Mesenchymal stem cell (in vitro differentiated cells and primary cell): ENCODE measurements around the gene LPAR3.

Experiments used
- DNase-seq: peaks from one replicate; pipeline ENCODE4 v3.0.0-alpha.2; 2013
- H2AFZ ChIP-seq: one replicate; pipeline ENCODE4 v1.6.1; 2013; ENCODE audit warnings: low read depth, mild to moderate bottlenecking, control low read depth, inconsistent platforms, low read length, moderate library complexity
- H2AK5ac ChIP-seq: 2 replicates; pipeline ENCODE4 v1.6.1; 2013; ENCODE audit warnings: low read length, moderate library complexity, mild to moderate bottlenecking, inconsistent platforms; ENCODE audit not compliant: severe bottlenecking
- H2BK120ac ChIP-seq: one replicate; pipeline ENCODE4 v1.6.1; 2013; ENCODE audit warnings: low read depth, mild to moderate bottlenecking, inconsistent platforms, low read length, moderate library complexity
- H2BK12ac ChIP-seq, 2 experiments: one replicate each; pipeline ENCODE4 v1.6.1; 2013; ENCODE audit warnings: inconsistent platforms in 2 of 2, low read length in 2 of 2, mild to moderate bottlenecking in 2 of 2, moderate library complexity in 2 of 2, control low read depth in 1 of 2
- H2BK15ac ChIP-seq: one replicate; pipeline ENCODE4 v1.6.1; 2013; ENCODE audit warnings: mild to moderate bottlenecking, low read depth, inconsistent platforms; ENCODE audit not compliant: poor library complexity, severe bottlenecking
- H2BK5ac ChIP-seq: 2 replicates; pipeline ENCODE4 v1.6.1; 2013; ENCODE audit warnings: low read depth, mild to moderate bottlenecking, low read length, control low read depth, inconsistent platforms; ENCODE audit not compliant: poor library complexity, severe bottlenecking
- H3K14ac ChIP-seq, 2 experiments: one replicate each; pipeline ENCODE4 v1.6.1; 2013; ENCODE audit warnings: inconsistent platforms in 2 of 2, low read length in 2 of 2, control low read depth in 1 of 2, mild to moderate bottlenecking in 1 of 2, moderate library complexity in 1 of 2
- H3K18ac ChIP-seq, 2 experiments: one replicate each; pipeline ENCODE4 v1.6.1; 2013; ENCODE audit warnings: inconsistent platforms in 2 of 2, low read length in 2 of 2, control low read depth in 1 of 2, low read depth in 1 of 2, mild to moderate bottlenecking in 1 of 2
- H3K23ac ChIP-seq, 2 experiments: one replicate each; pipeline ENCODE4 v1.6.1; 2013; ENCODE audit warnings: inconsistent platforms in 2 of 2, low read length in 2 of 2, mild to moderate bottlenecking in 2 of 2, moderate library complexity in 2 of 2, control low read depth in 1 of 2
- H3K27ac ChIP-seq: 2 replicates; pipeline ENCODE4 v1.5.1; 2013; ENCODE audit warnings: mild to moderate bottlenecking, moderate library complexity, low read length, control low read depth, inconsistent platforms; ENCODE audit not compliant: poor library complexity, severe bottlenecking
- H3K27me3 ChIP-seq, 2 experiments: 2 replicates each; pipeline versions ENCODE4 v1.6.1 to v1.7.0; 2013; ENCODE audit warnings: low read length in 2 of 2, mild to moderate bottlenecking in 2 of 2, moderate library complexity in 2 of 2, control low read depth in 1 of 2, inconsistent platforms in 1 of 2; ENCODE audit not compliant: control insufficient read depth in 1 of 2, insufficient read depth in 1 of 2
- H3K36me3 ChIP-seq, 2 experiments: 2 replicates each; pipeline versions ENCODE4 v1.6.1 to v1.7.0; 2013; ENCODE audit warnings: low read length in 2 of 2, control low read depth in 1 of 2, inconsistent platforms in 1 of 2, low read depth in 1 of 2, mild to moderate bottlenecking in 1 of 2; ENCODE audit not compliant: insufficient read depth in 2 of 2, control insufficient read depth in 1 of 2
- H3K4ac ChIP-seq, 2 experiments: one replicate each; pipeline ENCODE4 v1.6.1; 2013; ENCODE audit warnings: inconsistent platforms in 2 of 2, low read length in 2 of 2, mild to moderate bottlenecking in 2 of 2, moderate library complexity in 2 of 2, control low read depth in 1 of 2, low read depth in 1 of 2
- H3K4me1 ChIP-seq: 2 replicates; pipeline ENCODE4 v1.6.1; 2013; ENCODE audit warnings: low read depth, low read length, control low read depth; ENCODE audit not compliant: control insufficient read depth, insufficient read depth
- H3K4me2 ChIP-seq: 2 replicates; pipeline ENCODE4 v1.6.1; 2013; ENCODE audit warnings: low read length, mild to moderate bottlenecking, inconsistent platforms; ENCODE audit not compliant: poor library complexity, severe bottlenecking
- H3K4me3 ChIP-seq, 2 experiments: 2 replicates each; pipeline versions ENCODE4 v1.5.1 to v1.7.0; 2013; ENCODE audit warnings: low read length in 2 of 2, mild to moderate bottlenecking in 2 of 2, control low read depth in 1 of 2, low read depth in 1 of 2; ENCODE audit not compliant: insufficient read depth in 1 of 2
- H3K79me1 ChIP-seq: replicated peaks from 2 replicates; pipeline ENCODE4 v1.6.1; 2013; ENCODE audit warnings: mild to moderate bottlenecking, control low read depth, low read length, inconsistent platforms; ENCODE audit not compliant: poor library complexity, severe bottlenecking
- H3K9ac ChIP-seq: 2 replicates; pipeline ENCODE4 v1.7.0; 2013; ENCODE audit warnings: mild to moderate bottlenecking, low read length, moderate library complexity
- H3K9me3 ChIP-seq: 2 replicates; pipeline ENCODE4 v1.7.0; 2013; ENCODE audit warnings: mild to moderate bottlenecking, low read length; ENCODE audit not compliant: control insufficient read depth
- H4K8ac ChIP-seq: one replicate; pipeline ENCODE4 v1.6.1; 2013; ENCODE audit warnings: inconsistent platforms, mild to moderate bottlenecking, low read length, moderate library complexity
- H4K91ac ChIP-seq: one replicate; pipeline ENCODE4 v1.6.1; 2013; ENCODE audit warnings: mild to moderate bottlenecking, low read length, inconsistent platforms
- WGBS: methylation state at CpG from one replicate; pipeline ENCODE4 v1.1.7; 2013; ENCODE audit warnings: mixed read lengths; 5-methylcytosine and 5-hydroxymethylcytosine counted together

The LPAR3 gene

DNA sequence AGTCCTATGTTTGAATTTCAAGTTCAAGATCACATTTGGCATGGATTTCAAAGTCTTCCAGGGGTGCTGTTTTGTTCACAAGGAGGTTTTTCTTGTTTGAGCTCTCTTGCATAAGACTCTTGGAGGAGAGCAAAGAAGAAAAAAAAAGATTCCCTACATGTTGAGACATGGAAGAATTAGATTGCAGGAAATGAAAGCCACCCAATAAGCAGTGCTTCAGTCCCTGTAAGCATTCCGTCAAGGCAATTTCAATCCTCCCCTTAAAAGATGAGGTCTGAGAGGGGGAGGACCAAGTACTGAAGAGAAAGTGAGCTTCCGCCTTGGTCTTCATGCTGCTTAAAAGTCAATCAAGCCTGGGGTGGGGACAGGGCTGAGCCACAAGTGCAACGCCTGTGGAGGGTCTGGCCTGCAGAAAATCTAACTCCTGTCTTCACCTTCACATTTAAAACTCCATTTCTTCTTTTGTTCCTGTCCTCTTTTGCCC lies 50.2 kb downstream of the LPAR3 start:
- Histone ChIP-seq H2BK15ac (no peak overlapping the region), H3K4me3 (no peak overlapping the region), H3K18ac (no peak overlapping the region), H2BK12ac (no peak overlapping the region), H4K91ac (no peak overlapping the region), H3K23ac (no peak overlapping the region), H3K9me3 (no peaks in the 10 kb centered on the region), H4K8ac (no peak overlapping the region), H3K4ac (no peak overlapping the region), H3K4me1 (peaks cover 7% of the 10 kb centered on the region), H2AK5ac (no peak overlapping the region), H2BK120ac (no peak overlapping the region), H3K79me1 (no peaks in the 10 kb centered on the region), H3K4me2 (no peak overlapping the region), H2AFZ (no peak overlapping the region), H3K36me3 (no peaks in the 10 kb centered on the region), H3K9ac (no peak overlapping the region), H3K27me3 (peaks cover 6 to 19% of the 10 kb centered on the region in 2 experiments), H2BK5ac (no peak overlapping the region), H3K27ac (no peak overlapping the region), H3K14ac (no peak overlapping the region)
- WGBS, result 91% methylated on average over 3 of the region's 3 CpGs
- no peak for DNase-seq

DNA sequence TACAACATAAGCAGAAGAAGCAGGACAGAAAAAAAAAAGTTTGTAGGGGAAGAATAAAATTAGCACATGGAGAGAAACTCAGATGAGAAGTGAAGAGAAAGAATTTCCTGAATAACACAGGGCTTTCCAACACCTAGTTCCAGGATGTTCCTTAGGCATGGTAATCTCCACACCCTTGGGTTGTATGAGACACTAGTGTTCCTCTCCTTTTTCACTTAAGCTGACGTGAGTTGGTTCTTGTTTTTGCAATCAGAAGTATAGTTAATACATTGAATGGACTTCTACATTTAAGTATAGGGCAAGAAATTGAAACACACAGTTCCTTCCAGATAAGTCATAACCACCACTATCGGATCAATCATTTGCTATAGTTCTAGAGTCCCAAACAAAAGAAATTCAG lies 51.0 kb downstream of the LPAR3 start:
- Histone ChIP-seq H2BK120ac (no peak overlapping the region), H3K23ac (no peak overlapping the region), H3K4me2 (no peak overlapping the region), H3K27ac (no peak overlapping the region), H4K8ac (no peak overlapping the region), H2BK12ac (no peak overlapping the region), H2BK5ac (no peak overlapping the region), H4K91ac (no peak overlapping the region), H3K14ac (no peak overlapping the region), H3K36me3 (no peaks in the 10 kb centered on the region), H2AK5ac (no peak overlapping the region), H3K4me3 (no peak overlapping the region), H3K9me3 (no peaks in the 10 kb centered on the region), H2AFZ (no peak overlapping the region), H2BK15ac (no peak overlapping the region), H3K27me3 (peaks cover 6 to 19% of the 10 kb centered on the region in 2 experiments), H3K4me1 (no peaks in the 10 kb centered on the region), H3K4ac (no peak overlapping the region), H3K9ac (no peak overlapping the region), H3K79me1 (no peaks in the 10 kb centered on the region), H3K18ac (no peak overlapping the region)
- no peak for DNase-seq
- 100% methylated on average over 1 of the region's 2 CpGs for WGBS

DNA sequence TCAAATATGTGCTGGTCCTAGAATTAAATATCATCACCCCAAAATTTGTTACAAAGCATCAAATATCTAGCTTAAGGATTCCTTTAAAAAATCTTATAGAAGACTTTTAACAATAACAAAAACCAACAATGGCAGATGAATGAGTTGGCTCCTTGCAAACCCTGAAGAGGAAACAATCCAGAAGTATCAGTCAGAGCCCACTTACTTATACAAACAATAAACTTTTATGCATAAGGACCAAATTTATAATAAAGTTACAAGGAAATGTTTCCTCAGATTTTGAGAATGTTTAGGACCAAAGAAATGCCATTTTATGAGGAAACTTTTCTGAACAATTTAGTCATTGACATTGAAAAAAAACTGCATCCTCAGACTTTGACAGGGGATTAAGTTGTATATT lies 52.7 kb downstream of the LPAR3 start:
- Histone ChIP-seq H3K79me1 (no peaks in the 10 kb centered on the region), H2BK5ac (no peak overlapping the region), H2AFZ (no peak overlapping the region), H3K27ac (no peak overlapping the region), H3K36me3 (no peaks in the 10 kb centered on the region), H4K91ac (no peak overlapping the region), H3K14ac (no peak overlapping the region), H2BK15ac (no peak overlapping the region), H2AK5ac (no peak overlapping the region), H3K23ac (no peak overlapping the region), H3K27me3 (peaks cover 6 to 19% of the 10 kb centered on the region in 2 experiments), H3K9me3 (no peaks in the 10 kb centered on the region), H3K4me3 (no peak overlapping the region), H3K4me1 (no peaks in the 10 kb centered on the region), H3K4ac (no peak overlapping the region), H4K8ac (no peak overlapping the region), H3K4me2 (no peak overlapping the region), H3K18ac (no peak overlapping the region), H2BK12ac (no peak overlapping the region), H3K9ac (no peak overlapping the region), H2BK120ac (no peak overlapping the region)
- DNase-seq, result no peak

DNA sequence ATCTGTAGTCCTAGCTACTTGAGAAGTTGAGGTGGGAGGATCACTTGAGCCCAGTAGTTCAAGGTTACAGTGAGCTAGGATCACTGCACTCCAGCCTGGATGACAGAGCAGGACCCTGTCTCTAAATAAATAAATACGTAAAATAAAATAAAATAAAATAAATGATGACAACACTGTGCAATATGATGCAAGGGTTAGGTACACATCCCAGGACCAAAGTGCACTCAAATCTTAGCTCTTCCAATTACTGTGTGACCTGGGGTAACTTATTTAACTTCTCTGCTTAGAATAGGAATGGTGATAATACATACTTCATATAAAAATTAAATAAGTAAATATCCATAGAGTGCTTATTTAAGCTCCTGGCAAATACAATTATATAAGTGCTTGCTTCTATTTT lies 53.5 kb downstream of the LPAR3 start:
- H3K79me1 ChIP-seq, result no peaks in the 10 kb centered on the region
- H4K91ac ChIP-seq, result no peak overlapping the region
- no peaks in the 10 kb centered on the region for H3K4me1 ChIP-seq
- WGBS, result no CpG with 5 or more reads among the region's 1 CpG
- H2BK5ac ChIP-seq, result no peak overlapping the region
- DNase-seq, result no peak
- no peak overlapping the region for H4K8ac ChIP-seq
- peaks cover 6 to 19% of the 10 kb centered on the region in 2 experiments for H3K27me3 ChIP-seq
- no peak overlapping the region for H3K23ac ChIP-seq
- H3K9ac ChIP-seq, result no peak overlapping the region
- H3K4me2 ChIP-seq, result no peak overlapping the region
- H2BK120ac ChIP-seq, result no peak overlapping the region
- no peak overlapping the region for H2AK5ac ChIP-seq
- H3K9me3 ChIP-seq, result no peaks in the 10 kb centered on the region
- no peak overlapping the region for H3K18ac ChIP-seq
- no peak overlapping the region for H3K14ac ChIP-seq
- no peak overlapping the region for H3K4me3 ChIP-seq
- H3K4ac ChIP-seq, result no peak overlapping the region
- H3K36me3 ChIP-seq, result no peaks in the 10 kb centered on the region
- H3K27ac ChIP-seq, result no peak overlapping the region
- no peak overlapping the region for H2AFZ ChIP-seq
- H2BK12ac ChIP-seq, result no peak overlapping the region
- no peak overlapping the region for H2BK15ac ChIP-seq
